Stomach (tissue), 4 donors: ENCODE data around the gene CARMIL1.

ENCODE experiments used
- CTCF ChIP-seq, 7 experiments: fragments of 450-650 bp in 4 of 7; fragments of 200-600 bp in 3 of 7; sonication (generic) in 3 of 7; IDR thresholded peaks; one replicate each; pipeline ENCODE4 v1.5.1; 2016 to 2019; ENCODE audit warnings: antibody characterized with exemption in 7 of 7, control low read depth in 2 of 7, mild to moderate bottlenecking in 1 of 7
- POLR2A ChIP-seq, 4 donors: fragments of 450-650 bp; IDR thresholded peaks; one replicate each; pipeline ENCODE4 v1.6.1; 2016; ENCODE audit warnings: antibody characterized with exemption in 4 of 4, control low read depth in 2 of 4, mild to moderate bottlenecking in 1 of 4, moderate library complexity in 1 of 4

- TF ChIP-seq CTCF (IDR thresholded peaks at IDR 0.05) = no peak
- no peak for TF ChIP-seq POLR2A (IDR thresholded peaks at IDR 0.05)
These were observed 23.5 kb downstream of the CARMIL1 start for GRCh38 chr6:25302677-25303128.
